RPMI7951 (cell line): ENCODE results near the gene TP73. TPM values are rescaled to one million over a fixed set of nuclear protein-coding genes. Genes with fewer than 3 reads are reported as not detected.
"Not testable (repeated sequence)": the region's sequence is repeated elsewhere in the genome, so short reads cannot be mapped to it uniquely, and the experiment has no call there.

Source experiments
- DNase-seq: peaks from one replicate; pipeline ENCODE4 v3.0.0-alpha.2; 2012; ENCODE audit warnings: low read depth
- total RNA-seq: library from RNA; depleted of rRNA; stranded (reverse); fragments of >200 nt; shearing (Covaris generic); gene quantifications from 2 replicates; pipeline ENCODE4 v1.2.3, GENCODE V29; 2014

Gene TP73
- total RNA-seq, 1 experiment from 2014 or later = not detected

GRCh38 chr1:3618881-3619671 lies 33.2 kb upstream of the TP73 start:
- peak; percentile 66 for DNase-seq

GRCh38 chr1:3620708-3621107 lies 31.6 kb upstream of the TP73 start:
- DNase-seq = no peak

GRCh38 chr1:3621151-3621671 lies 31.1 kb upstream of the TP73 start:
- peak; percentile 47 for DNase-seq

- not testable (repeated sequence) for DNase-seq
Measured at GRCh38 chr1:3622102-3622501, 30.2 kb upstream of the TP73 start.

- DNase-seq = no peak
Measured at GRCh38 chr1:3623441-3624199, 28.7 kb upstream of the TP73 start.

GRCh38 chr1:3624200-3625136 lies 27.8 kb upstream of the TP73 start, which contains the start of gene TPRG1L:
Gene TPRG1L, plus strand, starts transcription at chr1:3625015. Its CDS starts 58 bp downstream, at chr1:3625073.
- DNase-seq = peak; percentile 93

- DNase-seq = peak; percentile 43
Measured at GRCh38 chr1:3625151-3625907, 27.0 kb upstream of the TP73 start.

- no peak for DNase-seq
Measured at GRCh38 chr1:3626025-3626424, 26.3 kb upstream of the TP73 start.

- no peak for DNase-seq
Measured at GRCh38 chr1:3627515-3628253, 24.6 kb upstream of the TP73 start.

GRCh38 chr1:3628445-3628844 lies 23.9 kb upstream of the TP73 start:
- no peak for DNase-seq

- DNase-seq = no peak
Measured at GRCh38 chr1:3629561-3630160, 22.7 kb upstream of the TP73 start.

GRCh38 chr1:3630161-3630611 lies 22.1 kb upstream of the TP73 start:
- no peak for DNase-seq

- DNase-seq = no peak
Measured at GRCh38 chr1:3630914-3631313, 21.4 kb upstream of the TP73 start.

- no peak for DNase-seq
Measured at GRCh38 chr1:3631320-3632260, 20.7 kb upstream of the TP73 start.

- no peak for DNase-seq
Measured at GRCh38 chr1:3632298-3632697, 20.0 kb upstream of the TP73 start.

- DNase-seq = no peak
Measured at GRCh38 chr1:3632716-3633343, 19.5 kb upstream of the TP73 start.

GRCh38 chr1:3633344-3634058 lies 18.8 kb upstream of the TP73 start:
- DNase-seq = no peak
